ENCODE measurements around the gene ALDH4A1. TPM values are rescaled to one million over a fixed set of nuclear protein-coding genes. Genes with fewer than 3 reads are reported as not detected.
"Not testable (repeated sequence)": the region's sequence is repeated elsewhere in the genome, so short reads cannot be mapped to it uniquely, and the experiment has no call there.

Gene ALDH4A1
- polyA plus RNA-seq, 4 donors = 0.22 to 6.3 (median 1.3) TPM

- WGBS, 3 donors = 34 to 52% (median 46%) methylated on average over 9 of the region's 9 CpGs
These were observed 1.0 kb downstream of the ALDH4A1 start for GRCh38 chr1:18901147-18901951.

DNA sequence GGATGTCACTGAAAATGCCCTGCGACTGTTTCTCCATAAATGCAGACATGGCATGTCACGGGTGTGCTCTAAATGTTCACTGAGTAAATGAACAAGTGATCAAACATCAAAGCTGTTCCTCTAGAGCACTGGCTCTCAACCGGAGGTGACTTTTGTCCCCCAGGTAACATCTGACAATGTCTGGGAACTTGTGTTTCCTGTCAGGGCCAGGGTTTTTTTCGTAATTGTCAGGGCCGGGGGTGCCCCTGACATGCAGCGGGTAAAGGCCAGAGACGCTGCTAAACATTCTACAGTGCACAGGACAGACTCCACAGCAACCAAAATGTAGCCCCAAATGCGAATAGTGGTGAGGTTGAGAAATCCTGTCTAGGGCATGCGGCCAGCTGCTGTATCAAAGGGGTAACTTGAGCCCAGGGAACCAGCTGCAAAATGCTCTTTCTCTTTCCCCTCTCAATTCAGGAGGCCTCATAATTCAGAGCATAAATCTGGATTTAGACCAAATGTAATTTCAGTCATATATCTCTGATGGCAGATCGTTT lies 2.0 kb downstream of the ALDH4A1 start:
- H3K27ac ChIP-seq (ENCODE audit: low read depth in 1 of 3, low read length in 2 of 3) = no peak overlapping the region
- 26 to 58% (median 39%) methylated on average over 10 of the region's 10 CpGs for WGBS, 3 donors
- H3K4me3 ChIP-seq (ENCODE audit: low read depth in 1 of 3, low read length in 3 of 3) = no peak overlapping the region
- H3K36me3 ChIP-seq (ENCODE audit: control insufficient read depth in 3 of 3, insufficient read depth in 2 of 3, low read depth in 1 of 3, low read length in 3 of 3) = no peaks in the 10 kb centered on the region
- H3K27me3 ChIP-seq (ENCODE audit: control insufficient read depth in 3 of 3, insufficient read depth in 3 of 3, low read length in 3 of 3) = peaks cover 0 to 49% (median 0%) of the 10 kb centered on the region in 3 donors
- FAIRE-seq = no peak
- peaks cover 0 to 10% (median 0%) of the 10 kb centered on the region in 3 donors for H3K4me1 ChIP-seq (ENCODE audit: control insufficient read depth in 3 of 3, insufficient read depth in 2 of 3, low read depth in 1 of 3, low read length in 2 of 3)
- no peaks in the 10 kb centered on the region for H3K9me3 ChIP-seq (ENCODE audit: control insufficient read depth in 2 of 2, insufficient read depth in 1 of 2, low read depth in 1 of 2, low read length in 1 of 2)
- peak in 1 of 2 donors; percentile 8 for DNase-seq

More at GRCh38 chr1:18901147-18901951, 1.0 kb downstream of the ALDH4A1 start:
- no peak for DNase-seq
- Histone ChIP-seq H3K27me3 (ENCODE audit: control insufficient read depth in 3 of 3, insufficient read depth in 3 of 3, low read length in 3 of 3) (peaks cover 0 to 45% (median 0%) of the 10 kb centered on the region in 3 donors), H3K4me1 (ENCODE audit: control insufficient read depth in 3 of 3, insufficient read depth in 2 of 3, low read depth in 1 of 3, low read length in 2 of 3) (peaks cover 0 to 10% (median 0%) of the 10 kb centered on the region in 3 donors), H3K4me3 (ENCODE audit: low read depth in 1 of 3, low read length in 3 of 3) (peak overlapping the region in 1 of 3 donors; percentile 53), H3K27ac (ENCODE audit: low read depth in 1 of 3, low read length in 2 of 3) (no peak overlapping the region), H3K9me3 (ENCODE audit: control insufficient read depth in 2 of 2, insufficient read depth in 1 of 2, low read depth in 1 of 2, low read length in 1 of 2) (no peaks in the 10 kb centered on the region), H3K36me3 (ENCODE audit: control insufficient read depth in 3 of 3, insufficient read depth in 2 of 3, low read depth in 1 of 3, low read length in 3 of 3) (peaks cover 0 to 2% (median 0%) of the 10 kb centered on the region in 3 donors)
- no peak for FAIRE-seq

DNA sequence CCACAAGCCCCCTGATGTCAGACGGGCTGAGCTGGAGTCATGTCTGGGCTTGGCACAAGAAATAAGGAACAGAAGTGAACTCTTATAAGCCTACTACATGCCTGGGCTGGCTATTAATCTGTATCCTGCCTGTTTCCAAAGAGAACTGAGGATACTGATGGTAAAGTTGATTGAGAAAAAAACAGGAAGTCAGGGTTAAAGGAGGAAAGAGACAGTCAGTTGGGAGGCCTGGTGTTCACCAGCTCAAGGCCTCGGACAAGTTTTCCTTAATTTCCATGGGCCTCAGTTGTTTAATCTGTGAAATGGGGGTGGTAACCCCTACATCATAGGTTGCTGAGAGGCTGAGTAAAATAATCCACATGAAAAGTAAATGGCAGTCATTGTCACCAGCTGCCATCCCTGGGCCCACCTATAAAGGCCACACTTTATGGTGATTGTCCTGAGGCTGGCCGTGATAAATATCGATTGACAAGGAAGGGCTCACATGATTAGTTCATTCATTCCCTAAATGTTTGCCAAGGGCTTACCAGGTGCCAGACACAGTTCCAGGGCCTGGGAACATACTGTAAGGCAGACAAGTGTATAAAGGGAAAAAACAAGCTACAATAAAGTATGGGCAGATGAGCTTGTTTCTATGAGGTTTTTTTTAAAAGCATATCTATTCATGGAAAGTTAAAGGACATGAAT lies 2.8 kb downstream of the ALDH4A1 start:
- no peaks in the 10 kb centered on the region for H3K36me3 ChIP-seq (ENCODE audit: control insufficient read depth in 3 of 3, insufficient read depth in 2 of 3, low read depth in 1 of 3, low read length in 3 of 3)
- H3K4me1 ChIP-seq (ENCODE audit: control insufficient read depth in 3 of 3, insufficient read depth in 2 of 3, low read depth in 1 of 3, low read length in 2 of 3) = peaks cover 0 to 10% (median 0%) of the 10 kb centered on the region in 3 donors
- FAIRE-seq = no peak
- H3K27me3 ChIP-seq (ENCODE audit: control insufficient read depth in 3 of 3, insufficient read depth in 3 of 3, low read length in 3 of 3) = peaks cover 0 to 58% (median 0%) of the 10 kb centered on the region in 3 donors
- H3K4me3 ChIP-seq (ENCODE audit: low read depth in 1 of 3, low read length in 3 of 3) = no peak overlapping the region
- DNase-seq = no peak
- H3K27ac ChIP-seq (ENCODE audit: low read depth in 1 of 3, low read length in 2 of 3) = no peak overlapping the region
- 52 to 80% (median 78%) methylated on average over 4 of the region's 4 CpGs for WGBS, 3 donors
- no peaks in the 10 kb centered on the region for H3K9me3 ChIP-seq (ENCODE audit: control insufficient read depth in 2 of 2, insufficient read depth in 1 of 2, low read depth in 1 of 2, low read length in 1 of 2)

DNA sequence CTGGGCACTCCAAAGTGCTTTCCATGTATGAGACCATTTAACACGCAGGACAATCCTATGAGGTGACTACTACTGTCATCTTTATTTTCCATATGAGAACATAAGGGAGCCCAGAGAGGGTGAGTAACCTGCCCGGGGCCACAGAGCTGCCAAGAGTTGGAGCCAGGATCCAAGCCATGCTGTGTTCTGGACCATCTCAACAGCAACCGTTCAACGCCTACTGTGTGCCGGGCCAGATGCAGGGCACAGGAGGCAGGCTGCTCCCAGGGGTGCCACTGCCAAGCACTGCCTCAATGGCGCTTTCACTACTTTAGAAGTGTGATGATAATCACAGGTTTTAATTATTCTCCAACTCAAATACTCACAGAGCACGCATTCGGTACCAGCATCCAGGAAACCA lies 3.8 kb downstream of the ALDH4A1 start:
- Histone ChIP-seq H3K27ac (ENCODE audit: low read depth in 1 of 3, low read length in 2 of 3) (no peak overlapping the region), H3K9me3 (ENCODE audit: control insufficient read depth in 2 of 2, insufficient read depth in 1 of 2, low read depth in 1 of 2, low read length in 1 of 2) (no peaks in the 10 kb centered on the region), H3K36me3 (ENCODE audit: control insufficient read depth in 3 of 3, insufficient read depth in 2 of 3, low read depth in 1 of 3, low read length in 3 of 3) (no peaks in the 10 kb centered on the region), H3K4me1 (ENCODE audit: control insufficient read depth in 3 of 3, insufficient read depth in 2 of 3, low read depth in 1 of 3, low read length in 2 of 3) (peaks cover 0 to 10% (median 0%) of the 10 kb centered on the region in 3 donors), H3K4me3 (ENCODE audit: low read depth in 1 of 3, low read length in 3 of 3) (no peak overlapping the region), H3K27me3 (ENCODE audit: control insufficient read depth in 3 of 3, insufficient read depth in 3 of 3, low read length in 3 of 3) (peaks cover 0 to 58% (median 0%) of the 10 kb centered on the region in 3 donors)
- FAIRE-seq (no peak), DNase-seq (no peak)
- WGBS, 3 donors = 89 to 93% (median 90%) methylated on average over 8 of the region's 8 CpGs

DNA sequence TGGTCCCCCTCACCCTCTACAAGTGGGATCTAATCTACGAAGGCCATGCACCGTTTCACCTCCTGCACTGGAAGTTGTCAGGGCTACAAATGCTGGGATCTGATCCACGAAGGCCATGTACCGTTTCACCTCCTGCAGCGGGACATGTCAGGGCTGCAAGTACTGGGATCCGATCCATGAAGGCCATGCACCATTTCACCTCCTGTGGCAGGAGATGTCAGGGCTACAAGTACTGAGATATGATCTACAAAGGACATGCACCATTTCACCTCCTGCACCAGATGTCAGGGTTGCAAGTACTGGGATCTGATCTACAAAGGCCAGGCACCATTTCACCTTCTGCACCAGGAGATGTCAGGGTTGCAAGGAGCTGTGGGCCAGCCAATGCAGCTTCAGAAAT lies 7.0 kb downstream of the ALDH4A1 start:
- 94 to 96% (median 95%) methylated on average over 6 of the region's 6 CpGs for WGBS, 3 donors
- Histone ChIP-seq H3K27ac (ENCODE audit: low read depth in 1 of 3, low read length in 2 of 3) (no peak overlapping the region), H3K4me3 (ENCODE audit: low read depth in 1 of 3, low read length in 3 of 3) (no peak overlapping the region), H3K4me1 (ENCODE audit: control insufficient read depth in 3 of 3, insufficient read depth in 2 of 3, low read depth in 1 of 3, low read length in 2 of 3) (peaks cover 0 to 2% (median 0%) of the 10 kb centered on the region in 3 donors), H3K9me3 (ENCODE audit: control insufficient read depth in 2 of 2, insufficient read depth in 1 of 2, low read depth in 1 of 2, low read length in 1 of 2) (no peaks in the 10 kb centered on the region), H3K36me3 (ENCODE audit: control insufficient read depth in 3 of 3, insufficient read depth in 2 of 3, low read depth in 1 of 3, low read length in 3 of 3) (no peaks in the 10 kb centered on the region), H3K27me3 (ENCODE audit: control insufficient read depth in 3 of 3, insufficient read depth in 3 of 3, low read length in 3 of 3) (peaks cover 0 to 43% (median 0%) of the 10 kb centered on the region in 3 donors)
- DNase-seq (no peak), FAIRE-seq (no peak)

GRCh38 chr1:18893120-18893519 lies 9.2 kb downstream of the ALDH4A1 start:
- 89 to 93% (median 93%) methylated on average over 7 of the region's 7 CpGs for WGBS, 3 donors
- Histone ChIP-seq H3K9me3 (ENCODE audit: control insufficient read depth in 2 of 2, insufficient read depth in 1 of 2, low read depth in 1 of 2, low read length in 1 of 2) (no peaks in the 10 kb centered on the region), H3K27me3 (ENCODE audit: control insufficient read depth in 3 of 3, insufficient read depth in 3 of 3, low read length in 3 of 3) (peaks cover 0 to 28% (median 0%) of the 10 kb centered on the region in 3 donors), H3K4me3 (ENCODE audit: low read depth in 1 of 3, low read length in 3 of 3) (no peak overlapping the region), H3K27ac (ENCODE audit: low read depth in 1 of 3, low read length in 2 of 3) (no peak overlapping the region), H3K36me3 (ENCODE audit: control insufficient read depth in 3 of 3, insufficient read depth in 2 of 3, low read depth in 1 of 3, low read length in 3 of 3) (no peaks in the 10 kb centered on the region), H3K4me1 (ENCODE audit: control insufficient read depth in 3 of 3, insufficient read depth in 2 of 3, low read depth in 1 of 3, low read length in 2 of 3) (no peaks in the 10 kb centered on the region)
- FAIRE-seq = no peak
- DNase-seq = no peak

GRCh38 chr1:18891858-18892257 lies 10.5 kb downstream of the ALDH4A1 start:
- FAIRE-seq; H3K9me3 ChIP-seq (ENCODE audit: control insufficient read depth in 2 of 2, insufficient read depth in 1 of 2, low read depth in 1 of 2, low read length in 1 of 2); H3K36me3 ChIP-seq (ENCODE audit: control insufficient read depth in 3 of 3, insufficient read depth in 2 of 3, low read depth in 1 of 3, low read length in 3 of 3); H3K27ac ChIP-seq (ENCODE audit: low read depth in 1 of 3, low read length in 2 of 3); H3K4me1 ChIP-seq (ENCODE audit: control insufficient read depth in 3 of 3, insufficient read depth in 2 of 3, low read depth in 1 of 3, low read length in 2 of 3); DNase-seq; H3K4me3 ChIP-seq (ENCODE audit: low read depth in 1 of 3, low read length in 3 of 3): not testable (repeated sequence)
- H3K27me3 ChIP-seq (ENCODE audit: control insufficient read depth in 3 of 3, insufficient read depth in 3 of 3, low read length in 3 of 3) = peaks cover 0 to 28% (median 0%) of the 10 kb centered on the region in 3 donors
- 87 to 93% (median 92%) methylated on average over 7 of the region's 7 CpGs for WGBS, 3 donors

DNA sequence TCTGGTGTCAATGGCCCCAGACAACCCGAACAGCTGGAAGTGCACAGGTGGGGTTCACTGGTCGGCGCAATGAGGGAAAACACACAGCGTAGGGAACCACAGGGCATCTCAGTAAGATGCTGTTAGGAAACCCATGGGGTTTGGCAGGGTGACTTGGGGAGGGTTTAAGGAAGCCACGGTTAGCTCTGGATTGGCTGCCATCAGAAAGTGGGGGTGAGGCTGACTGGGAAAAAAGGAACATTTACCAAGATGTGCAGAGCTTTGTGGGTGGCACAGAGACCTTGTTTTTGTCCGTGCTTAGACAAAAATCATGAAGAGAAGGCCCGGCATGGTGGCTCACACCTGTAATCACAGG lies 11.0 kb downstream of the ALDH4A1 start:
- Histone ChIP-seq H3K27me3 (ENCODE audit: control insufficient read depth in 3 of 3, insufficient read depth in 3 of 3, low read length in 3 of 3) (peaks cover 0 to 28% (median 0%) of the 10 kb centered on the region in 3 donors), H3K9me3 (ENCODE audit: control insufficient read depth in 2 of 2, insufficient read depth in 1 of 2, low read depth in 1 of 2, low read length in 1 of 2) (no peaks in the 10 kb centered on the region), H3K36me3 (ENCODE audit: control insufficient read depth in 3 of 3, insufficient read depth in 2 of 3, low read depth in 1 of 3, low read length in 3 of 3) (no peaks in the 10 kb centered on the region), H3K27ac (ENCODE audit: low read depth in 1 of 3, low read length in 2 of 3) (no peak overlapping the region), H3K4me1 (ENCODE audit: control insufficient read depth in 3 of 3, insufficient read depth in 2 of 3, low read depth in 1 of 3, low read length in 2 of 3) (no peaks in the 10 kb centered on the region), H3K4me3 (ENCODE audit: low read depth in 1 of 3, low read length in 3 of 3) (no peak overlapping the region)
- DNase-seq = no peak
- no peak for FAIRE-seq
- 88 to 95% (median 91%) methylated on average over 7 of the region's 7 CpGs for WGBS, 3 donors

All from small intestine (tissue), 7 donors.